K562 (cell line): ENCODE measurements around the gene SLC1A4. TPM values are rescaled to one million over a fixed set of nuclear protein-coding genes. Genes with fewer than 3 reads are reported as not detected.

Experiments
- ETV1 ChIP-seq: fragments of 450-650 bp; conservative IDR thresholded peaks from 2 replicates; pipeline ENCODE4 v1.6.1; 2016; ENCODE audit warnings: missing genetic modification characterization, control low read depth, low read depth, missing compliant biosample characterization
- HIVEP1 ChIP-seq: fragments of 250-450 bp; sonication (Bioruptor Pico); IDR thresholded peaks from 2 replicates; pipeline ENCODE4 v1.4.0; 2020; ENCODE audit warnings: mild to moderate bottlenecking
- NRF1 ChIP-seq, 2 experiments: fragments of 450-650 bp; IDR thresholded peaks in 1 of 2; conservative IDR thresholded peaks in 1 of 2; 2 replicates each; pipeline ENCODE4 v1.6.1; 2014; ENCODE audit warnings: mild to moderate bottlenecking in 2 of 2
- PKNOX1 ChIP-seq: fragments of 450-650 bp; IDR thresholded peaks from 2 replicates; pipeline ENCODE4 v1.6.1; 2016
- REST ChIP-seq, 2 experiments: fragments of 450-650 bp; formaldehyde crosslinking in 1 of 2; IDR thresholded peaks; 2 replicates each; pipeline versions ENCODE4 v1.4.0 to v1.6.1; 2014 to 2020; ENCODE audit warnings: mild to moderate bottlenecking in 2 of 2, borderline replicate concordance in 1 of 2, low read depth in 1 of 2
- STAT5B ChIP-seq: fragments of 250-450 bp; sonication (Bioruptor Pico); IDR thresholded peaks from 2 replicates; pipeline ENCODE4 v1.8.0; 2021; ENCODE audit warnings: mild to moderate bottlenecking, inconsistent platforms
- ZNF24 ChIP-seq: fragments of 450-650 bp; IDR thresholded peaks from 2 replicates; pipeline ENCODE4 v1.6.1; 2016
- ZNF740 ChIP-seq, 3 experiments: fragments of 200-800 bp in 1 of 3; sonication (Bioruptor generic) in 1 of 3; sonication (generic) in 1 of 3; formaldehyde crosslinking in 1 of 3; IDR thresholded peaks; 2 replicates each; pipeline versions ENCODE4 v1.6.1 to v1.8.0; 2016 to 2022; ENCODE audit warnings: mild to moderate bottlenecking in 2 of 3, missing compliant biosample characterization in 2 of 3, missing genetic modification characterization in 2 of 3, missing genetic modification reagents in 1 of 3
- polyA plus RNA-seq, 8 experiments: library from polyadenylated mRNA; depleted of rRNA in 4 of 8; stranded (reverse) in 5 of 8; unstranded in 3 of 8; fragments of >200 nt; fragmentation: Nextera tagmentation in 2 of 8; fragmentation: Illumina TruSeq in 1 of 8; extraction: Ambion mirVana in 2 of 8; extraction: Trizol in 1 of 8; gene quantifications; 2 replicates each; pipeline versions ENCODE4 v1.2.1 to v1.2.3, GENCODE V29; 2011 to 2014; ENCODE audit warnings: inconsistent platforms in 1 of 8, missing spikeins in 1 of 8
- total RNA-seq, 7 experiments: library from RNA; depleted of rRNA in 6 of 7; stranded (reverse); fragments of >200 nt in 6 of 7; fragmentation: Illumina TruSeq in 2 of 7; extraction: Trizol in 2 of 7; gene quantifications; 2 replicates each; pipeline versions ENCODE4 v1.2.1 to v1.2.3, GENCODE V29; 2011 to 2021; ENCODE audit warnings: low replicate concordance in 1 of 7

The SLC1A4 gene
- total and polyA plus RNA-seq, 9 of the 15 experiments (the other 6 are each of a cell fraction or from before 2014, with no cell fraction given), result 4.4 to 24.0 (median 10.9) TPM

- peak; percentile 72 for TF ChIP-seq REST (IDR thresholded peaks at IDR 0.05; ENCODE audit: borderline replicate concordance)
- TF ChIP-seq REST (CRISPR knock-in tag; IDR thresholded peaks at IDR 0.05; ENCODE audit: low read depth), result no peak
- TF ChIP-seq STAT5B (CRISPR knock-in tag), result no peak
- no peak for TF ChIP-seq ETV1 (tag)
- TF ChIP-seq ZNF24, result no peak
- TF ChIP-seq HIVEP1 (CRISPR knock-in tag), result no peak
- TF ChIP-seq ZNF740 (CRISPR knock-in tag; IDR thresholded peaks at IDR 0.05), result no peak
- peak in 1 of 2 experiments; percentile 76; a peak in 2 of 4 replicates for TF ChIP-seq ZNF740 (tag; IDR thresholded peaks at IDR 0.05)
- peak; percentile 14; the same call in 1 of the 2 replicates for TF ChIP-seq PKNOX1
- no peak for TF ChIP-seq NRF1 (conservative IDR thresholded peaks at IDR 0.05 in 1 of 2, IDR thresholded peaks at IDR 0.05 in 1 of 2)
Measured at GRCh38 chr2:64987001-64987955, 1.9 kb upstream of the SLC1A4 start (continued).
